IPS-15b (cell line): ENCODE data around the gene WIZ.

Experiments used
- H3K27me3 ChIP-seq: one replicate; pipeline ENCODE4 v1.6.1; 2013; ENCODE audit warnings: low read length; ENCODE audit not compliant: control insufficient read depth, insufficient read depth
- H3K36me3 ChIP-seq: one replicate; pipeline ENCODE4 v1.6.1; 2013; ENCODE audit warnings: low read length; ENCODE audit not compliant: control insufficient read depth, insufficient read depth
- H3K4me1 ChIP-seq: one replicate; pipeline ENCODE4 v1.6.1; 2013; ENCODE audit warnings: mild to moderate bottlenecking, low read length; ENCODE audit not compliant: control insufficient read depth, insufficient read depth
- H3K4me3 ChIP-seq: one replicate; pipeline ENCODE4 v1.5.1; 2013; ENCODE audit warnings: low read depth, low read length
- H3K9ac ChIP-seq: one replicate; pipeline ENCODE4 v1.6.1; 2013; ENCODE audit warnings: low read depth, mild to moderate bottlenecking, low read length
- H3K9me3 ChIP-seq: one replicate; pipeline ENCODE4 v1.6.1; 2013; ENCODE audit warnings: mild to moderate bottlenecking, low read length; ENCODE audit not compliant: control insufficient read depth, insufficient read depth

WIZ gene

GRCh38 chr19:15393963-15394362, 55.8 kb downstream of the WIZ start:
- H3K9ac ChIP-seq, result no peak overlapping the region
- no peaks in the 10 kb centered on the region for H3K27me3 ChIP-seq
- peaks cover 40% of the 10 kb centered on the region for H3K36me3 ChIP-seq
- no peak overlapping the region for H3K4me3 ChIP-seq
- no peaks in the 10 kb centered on the region for H3K4me1 ChIP-seq
- no peaks in the 10 kb centered on the region for H3K9me3 ChIP-seq

- H3K36me3 ChIP-seq, result peaks cover 9% of the 10 kb centered on the region
- no peaks in the 10 kb centered on the region for H3K4me1 ChIP-seq
Measured at GRCh38 chr19:15390814-15391213, 58.9 kb downstream of the WIZ start.

GRCh38 chr19:15381864-15382263, 67.9 kb downstream of the WIZ start:
- H3K4me3 ChIP-seq, result no peak overlapping the region
- H3K9me3 ChIP-seq, result no peaks in the 10 kb centered on the region
- peaks cover 11% of the 10 kb centered on the region for H3K36me3 ChIP-seq
- peaks cover 4% of the 10 kb centered on the region for H3K4me1 ChIP-seq
- no peaks in the 10 kb centered on the region for H3K27me3 ChIP-seq
- H3K9ac ChIP-seq, result no peak overlapping the region

More at GRCh38 chr19:15390814-15391213, 58.9 kb downstream of the WIZ start:
- no peaks in the 10 kb centered on the region for H3K9me3 ChIP-seq
- H3K9ac ChIP-seq, result no peak overlapping the region
- H3K4me3 ChIP-seq, result no peak overlapping the region
- H3K27me3 ChIP-seq, result no peaks in the 10 kb centered on the region

- Histone ChIP-seq H3K4me3 (no peak overlapping the region), H3K4me1 (peaks cover 4% of the 10 kb centered on the region), H3K9ac (no peak overlapping the region), H3K9me3 (no peaks in the 10 kb centered on the region), H3K27me3 (no peaks in the 10 kb centered on the region), H3K36me3 (peaks cover 11% of the 10 kb centered on the region)
Measured at GRCh38 chr19:15381429-15381828, 68.3 kb downstream of the WIZ start.

GRCh38 chr19:15379999-15380647, 69.6 kb downstream of the WIZ start:
- H3K36me3 ChIP-seq, result peaks cover 11% of the 10 kb centered on the region
- peak overlapping the region; percentile 76 for H3K9ac ChIP-seq
- H3K4me3 ChIP-seq, result peak overlapping the region; percentile 70
- peaks cover 6% of the 10 kb centered on the region for H3K4me1 ChIP-seq
- no peaks in the 10 kb centered on the region for H3K9me3 ChIP-seq
- H3K27me3 ChIP-seq, result no peaks in the 10 kb centered on the region

GRCh38 chr19:15379083-15379998, 70.4 kb downstream of the WIZ start, which contains the start of gene AKAP8:
AKAP8 (minus strand) TSS chr19:15379787; CDS start chr19:15379731, 56 bp downstream.
- no peaks in the 10 kb centered on the region for H3K9me3 ChIP-seq
- H3K9ac ChIP-seq, result peak within 1 kb of the TSS; percentile 95
- peaks cover 6% of the 10 kb centered on the region for H3K4me1 ChIP-seq
- peak within 1 kb of the TSS; percentile 99 for H3K4me3 ChIP-seq
- H3K36me3 ChIP-seq, result peaks cover 16% of the 10 kb centered on the region
- no peaks in the 10 kb centered on the region for H3K27me3 ChIP-seq

GRCh38 chr19:15378534-15379082, 71.1 kb downstream of the WIZ start:
- peak overlapping the region; percentile 95 for H3K9ac ChIP-seq
- H3K36me3 ChIP-seq, result peaks cover 21% of the 10 kb centered on the region
- H3K4me3 ChIP-seq, result peak overlapping the region; percentile 99
- peaks cover 6% of the 10 kb centered on the region for H3K4me1 ChIP-seq
- H3K9me3 ChIP-seq, result no peaks in the 10 kb centered on the region
- H3K27me3 ChIP-seq, result no peaks in the 10 kb centered on the region

GRCh38 chr19:15374796-15375440, 74.8 kb downstream of the WIZ start:
- H3K4me1 ChIP-seq, result peaks cover 6% of the 10 kb centered on the region
- H3K36me3 ChIP-seq, result peaks cover 39% of the 10 kb centered on the region
- no peaks in the 10 kb centered on the region for H3K9me3 ChIP-seq

GRCh38 chr19:15374105-15374651, 75.6 kb downstream of the WIZ start:
- Histone ChIP-seq H3K4me1 (peaks cover 6% of the 10 kb centered on the region), H3K36me3 (peaks cover 45% of the 10 kb centered on the region), H3K9ac (no peak overlapping the region)

More at GRCh38 chr19:15374796-15375440, 74.8 kb downstream of the WIZ start:
- Histone ChIP-seq H3K4me3 (no peak overlapping the region), H3K27me3 (no peaks in the 10 kb centered on the region), H3K9ac (no peak overlapping the region)

GRCh38 chr19:15373644-15374043, 76.1 kb downstream of the WIZ start:
- Histone ChIP-seq H3K27me3 (no peaks in the 10 kb centered on the region), H3K4me1 (peaks cover 6% of the 10 kb centered on the region), H3K9me3 (no peaks in the 10 kb centered on the region), H3K36me3 (peaks cover 44% of the 10 kb centered on the region), H3K4me3 (no peak overlapping the region), H3K9ac (no peak overlapping the region)

More at GRCh38 chr19:15374105-15374651, 75.6 kb downstream of the WIZ start:
- H3K9me3 ChIP-seq, result no peaks in the 10 kb centered on the region
- H3K27me3 ChIP-seq, result no peaks in the 10 kb centered on the region
- H3K4me3 ChIP-seq, result no peak overlapping the region

GRCh38 chr19:15372891-15373301, 76.9 kb downstream of the WIZ start:
- Histone ChIP-seq H3K9ac (no peak overlapping the region), H3K27me3 (no peaks in the 10 kb centered on the region), H3K36me3 (peaks cover 51% of the 10 kb centered on the region), H3K9me3 (no peaks in the 10 kb centered on the region), H3K4me1 (peaks cover 6% of the 10 kb centered on the region), H3K4me3 (no peak overlapping the region)
